ENCODE data around the gene KLHL29. TPM values are rescaled to one million over a fixed set of nuclear protein-coding genes. Genes with fewer than 3 reads are reported as not detected.

KLHL29 gene
- total and polyA plus RNA-seq, 10 donors: 1.5 to 30.5 (median 9.4) TPM

- Histone ChIP-seq H3K4me1 (peaks cover 0 to 9% (median 2%) of the 10 kb centered on the region in 6 donors), H3K27me3 (replicated peaks in 1 of 7) (peaks cover 0 to 22% (median 0%) of the 10 kb centered on the region in 7 donors), H3K36me3 (no peaks in the 10 kb centered on the region), H3K9me3 (no peaks in the 10 kb centered on the region), H3K4me3 (no peak overlapping the region), H3K27ac (no peak overlapping the region)
- intact Hi-C loops (cut with DNase I; ENCODE audit: low total_unique reads): no loop called here
- DNase-seq: no peak
- TF ChIP-seq POLR2A (IDR thresholded peaks at IDR 0.05) (no peak), CTCF (IDR thresholded peaks at IDR 0.05 in 8 of 11, conservative IDR thresholded peaks at IDR 0.05 in 3 of 11) (no peak), POLR2AphosphoS5 (IDR thresholded peaks at IDR 0.05) (no peak)
- WGBS, 5 donors: 90 to 97% (median 93%) methylated on average over 9 of the region's 9 CpGs
Observed at GRCh38 chr2:23659328-23659727, 274.3 kb downstream of the KLHL29 start.

GRCh38 chr2:23659773-23660172, 274.8 kb downstream of the KLHL29 start:
- no peak overlapping the region for H3K27ac ChIP-seq
- no peaks in the 10 kb centered on the region for H3K9me3 ChIP-seq
- 82 to 96% (median 91%) methylated on average over 2 of the region's 2 CpGs for WGBS, 5 donors
- DNase-seq: no peak
- no peak overlapping the region for H3K4me3 ChIP-seq
- H3K36me3 ChIP-seq: no peaks in the 10 kb centered on the region
- H3K4me1 ChIP-seq: peaks cover 0 to 9% (median 2%) of the 10 kb centered on the region in 6 donors
- TF ChIP-seq POLR2A (IDR thresholded peaks at IDR 0.05) (no peak), POLR2AphosphoS5 (IDR thresholded peaks at IDR 0.05) (no peak), CTCF (IDR thresholded peaks at IDR 0.05 in 8 of 11, conservative IDR thresholded peaks at IDR 0.05 in 3 of 11) (no peak)
- intact Hi-C loops (cut with DNase I; ENCODE audit: low total_unique reads): no loop called here
- H3K27me3 ChIP-seq (replicated peaks in 1 of 7): peaks cover 0 to 26% (median 0%) of the 10 kb centered on the region in 7 donors

- no peak for DNase-seq
- intact Hi-C loops (cut with DNase I; ENCODE audit: low total_unique reads): no loop called here
- WGBS, 5 donors: 87 to 98% (median 94%) methylated on average over 2 of the region's 2 CpGs
- H3K27me3 ChIP-seq (replicated peaks in 1 of 7): peaks cover 0 to 27% (median 0%) of the 10 kb centered on the region in 7 donors
- no peaks in the 10 kb centered on the region for H3K36me3 ChIP-seq
- H3K27ac ChIP-seq: no peak overlapping the region
- H3K9me3 ChIP-seq: no peaks in the 10 kb centered on the region
- peaks cover 0 to 9% (median 2%) of the 10 kb centered on the region in 6 donors for H3K4me1 ChIP-seq
- no peak overlapping the region for H3K4me3 ChIP-seq
- TF ChIP-seq POLR2A (IDR thresholded peaks at IDR 0.05) (no peak), POLR2AphosphoS5 (IDR thresholded peaks at IDR 0.05) (no peak), CTCF (IDR thresholded peaks at IDR 0.05 in 8 of 11, conservative IDR thresholded peaks at IDR 0.05 in 3 of 11) (no peak)
Observed at GRCh38 chr2:23660237-23660636, 275.3 kb downstream of the KLHL29 start.

- intact Hi-C loops (cut with DNase I; ENCODE audit: low total_unique reads): no loop called here
- 76 to 81% (median 77%) methylated on average over 9 to 11 of the region's 11 CpGs for WGBS, 5 donors
- H3K27me3 ChIP-seq (replicated peaks in 1 of 7): peaks cover 0 to 27% (median 0%) of the 10 kb centered on the region in 7 donors
- no peak overlapping the region for H3K27ac ChIP-seq
- no peaks in the 10 kb centered on the region for H3K9me3 ChIP-seq
- no peaks in the 10 kb centered on the region for H3K36me3 ChIP-seq
- TF ChIP-seq POLR2A (IDR thresholded peaks at IDR 0.05) (no peak), CTCF (IDR thresholded peaks at IDR 0.05 in 8 of 11, conservative IDR thresholded peaks at IDR 0.05 in 3 of 11) (no peak), POLR2AphosphoS5 (IDR thresholded peaks at IDR 0.05) (peak in 1 of 3 donors; percentile 14)
- H3K4me1 ChIP-seq: peaks cover 0 to 9% (median 2%) of the 10 kb centered on the region in 6 donors
- no peak overlapping the region for H3K4me3 ChIP-seq
- no peak for DNase-seq
Observed at GRCh38 chr2:23661276-23662050, 276.5 kb downstream of the KLHL29 start.
